GM18909 (cell line): ENCODE data around the gene CALM1.

ENCODE experiments used
- ATAC-seq: cut with Tn5 transposase; IDR thresholded peaks from one replicate; pipeline ENCODE4 v1.9.1; 2021; ENCODE audit warnings: mild to moderate bottlenecking; ENCODE audit not compliant: unreplicated experiment, poor library complexity

Gene CALM1

GRCh38 chr14:90440021-90440451 lies 43.2 kb downstream of the CALM1 start:
- ATAC-seq: no peak

- ATAC-seq: no peak
Observed at GRCh38 chr14:90440592-90440991, 43.8 kb downstream of the CALM1 start.

GRCh38 chr14:90442388-90442787 lies 45.6 kb downstream of the CALM1 start:
- no peak for ATAC-seq

- ATAC-seq: no peak
Observed at GRCh38 chr14:90443161-90444076, 46.6 kb downstream of the CALM1 start.

GRCh38 chr14:90444077-90444696 lies 47.4 kb downstream of the CALM1 start:
- ATAC-seq: no peak

- no peak for ATAC-seq
Observed at GRCh38 chr14:90445011-90445410, 48.2 kb downstream of the CALM1 start.

GRCh38 chr14:90446405-90446804 lies 49.6 kb downstream of the CALM1 start:
- ATAC-seq: no peak

- ATAC-seq: no peak
Observed at GRCh38 chr14:90447720-90448497, 51.1 kb downstream of the CALM1 start.

GRCh38 chr14:90449411-90449810 lies 52.6 kb downstream of the CALM1 start:
- ATAC-seq: no peak

GRCh38 chr14:90450151-90450550 lies 53.3 kb downstream of the CALM1 start:
- no peak for ATAC-seq

- no peak for ATAC-seq
Observed at GRCh38 chr14:90450667-90451066, 53.8 kb downstream of the CALM1 start.

- ATAC-seq: no peak
Observed at GRCh38 chr14:90451443-90451842, 54.6 kb downstream of the CALM1 start.

- no peak for ATAC-seq
Observed at GRCh38 chr14:90451961-90452360, 55.1 kb downstream of the CALM1 start.

GRCh38 chr14:90452366-90452765 lies 55.5 kb downstream of the CALM1 start:
- ATAC-seq: no peak

GRCh38 chr14:90453401-90453951 lies 56.6 kb downstream of the CALM1 start:
- ATAC-seq: no peak

- ATAC-seq: no peak
Observed at GRCh38 chr14:90454041-90455000, 57.5 kb downstream of the CALM1 start.

- no peak for ATAC-seq
Observed at GRCh38 chr14:90455100-90455571, 58.3 kb downstream of the CALM1 start.

- ATAC-seq: no peak
Observed at GRCh38 chr14:90456551-90456950, 59.7 kb downstream of the CALM1 start.

- no peak for ATAC-seq
Observed at GRCh38 chr14:90457186-90457585, 60.4 kb downstream of the CALM1 start.
